ENCODE results near the gene PCDHA7.
"Not testable (repeated sequence)": the region's sequence is repeated elsewhere in the genome, so short reads cannot be mapped to it uniquely, and the experiment has no call there.

Gene PCDHA7

GRCh38 chr5:140833993-140834392 is at the start of gene PCDHA7:
Gene PCDHA7 (plus strand): TSS chr5:140834269. CDS start chr5:140834384, 115 bp downstream.
- H3K9ac ChIP-seq, result no peak within 1 kb of the TSS
- no peak within 1 kb of the TSS for H3K27ac ChIP-seq
- no peak for TF ChIP-seq CTCF (IDR thresholded peaks at IDR 0.05)
- H3K9me3 ChIP-seq (ENCODE audit: control insufficient read depth, low read length), result no peaks in the 10 kb centered on the region
- no peaks in the 10 kb centered on the region for H3K79me2 ChIP-seq
- no peak within 1 kb of the TSS for H3K4me2 ChIP-seq (ENCODE audit: low read length)
- no peak within 1 kb of the TSS for H3K4me3 ChIP-seq (ENCODE audit: low read depth, low read length)
- H3K27me3 ChIP-seq (ENCODE audit: control insufficient read depth, insufficient read depth, low read length), result no peaks in the 10 kb centered on the region
- H3K36me3 ChIP-seq (ENCODE audit: control insufficient read depth, insufficient read depth, low read length), result no peaks in the 10 kb centered on the region
- no peaks in the 10 kb centered on the region for H3K4me1 ChIP-seq
- no peak within 1 kb of the TSS for H2AFZ ChIP-seq

GRCh38 chr5:140785905-140786686 is 48.0 kb upstream of the PCDHA7 start, which contains the start of gene PCDHA1:
Gene PCDHA1 (plus strand): TSS chr5:140786140.
- Histone ChIP-seq H3K4me3 (ENCODE audit: low read depth, low read length) (no peak within 1 kb of the TSS), H3K27me3 (ENCODE audit: control insufficient read depth, insufficient read depth, low read length) (no peaks in the 10 kb centered on the region)

GRCh38 chr5:140787422-140787821 is 46.6 kb upstream of the PCDHA7 start:
- H3K79me2 ChIP-seq; H3K36me3 ChIP-seq (ENCODE audit: control insufficient read depth, insufficient read depth, low read length); H3K27ac ChIP-seq; H3K9ac ChIP-seq; H3K4me1 ChIP-seq; H3K9me3 ChIP-seq (ENCODE audit: control insufficient read depth, low read length); H3K4me3 ChIP-seq (ENCODE audit: low read depth, low read length); H3K27me3 ChIP-seq (ENCODE audit: control insufficient read depth, insufficient read depth, low read length); H2AFZ ChIP-seq; H3K4me2 ChIP-seq (ENCODE audit: low read length): not testable (repeated sequence)

More at GRCh38 chr5:140785905-140786686, 48.0 kb upstream of the PCDHA7 start, which contains the start of gene PCDHA1:
- Histone ChIP-seq H3K36me3 (ENCODE audit: control insufficient read depth, insufficient read depth, low read length) (peaks cover 7% of the 10 kb centered on the region), H3K9ac (no peak within 1 kb of the TSS), H3K9me3 (ENCODE audit: control insufficient read depth, low read length) (peaks cover 6% of the 10 kb centered on the region), H3K27ac (no peak within 1 kb of the TSS), H3K4me1 (no peaks in the 10 kb centered on the region), H3K4me2 (ENCODE audit: low read length) (no peak within 1 kb of the TSS), H3K79me2 (no peaks in the 10 kb centered on the region), H2AFZ (no peak within 1 kb of the TSS)
- TF ChIP-seq CTCF (IDR thresholded peaks at IDR 0.05), result no peak

GRCh38 chr5:140787849-140788504 is 46.1 kb upstream of the PCDHA7 start:
- H3K4me1 ChIP-seq; H3K36me3 ChIP-seq (ENCODE audit: control insufficient read depth, insufficient read depth, low read length); H3K9me3 ChIP-seq (ENCODE audit: control insufficient read depth, low read length); H3K27me3 ChIP-seq (ENCODE audit: control insufficient read depth, insufficient read depth, low read length); H3K27ac ChIP-seq; H3K4me2 ChIP-seq (ENCODE audit: low read length); H2AFZ ChIP-seq; H3K79me2 ChIP-seq; H3K4me3 ChIP-seq (ENCODE audit: low read depth, low read length); H3K9ac ChIP-seq: not testable (repeated sequence)

GRCh38 chr5:140791089-140791488 is 43.0 kb upstream of the PCDHA7 start:
- no peak for TF ChIP-seq CTCF (IDR thresholded peaks at IDR 0.05)
- Histone ChIP-seq H3K4me3 (ENCODE audit: low read depth, low read length) (no peak overlapping the region), H3K79me2 (no peaks in the 10 kb centered on the region), H3K36me3 (ENCODE audit: control insufficient read depth, insufficient read depth, low read length) (peaks cover 5% of the 10 kb centered on the region), H3K27ac (no peak overlapping the region), H3K9me3 (ENCODE audit: control insufficient read depth, low read length) (peaks cover 8% of the 10 kb centered on the region), H3K27me3 (ENCODE audit: control insufficient read depth, insufficient read depth, low read length) (no peaks in the 10 kb centered on the region), H3K4me2 (ENCODE audit: low read length) (no peak overlapping the region), H3K4me1 (no peaks in the 10 kb centered on the region), H3K9ac (no peak overlapping the region), H2AFZ (no peak overlapping the region)
